PFSK-1 (cell line): ENCODE measurements around the gene AGGF1.

Source experiments
- FOXP2 ChIP-seq: optimal IDR thresholded peaks from 2 replicates; pipeline ENCODE3; 2011; ENCODE audit warnings: borderline replicate concordance, control low read depth, inconsistent platforms; ENCODE audit not compliant: insufficient read depth; ENCODE audit errors: extremely low read length, extremely low read depth
- POLR2AphosphoS5 ChIP-seq: IDR thresholded peaks from 2 replicates; pipeline ENCODE4 v1.6.1; 2012; ENCODE audit warnings: low read depth, mild to moderate bottlenecking, control low read depth, low read length, moderate library complexity
- REST ChIP-seq, 2 experiments: IDR thresholded peaks; 2 replicates each; pipeline versions ENCODE4 v1.6.1 to v1.8.0; 2011 to 2012; ENCODE audit warnings: low read depth in 2 of 2, low read length in 2 of 2, control low read depth in 1 of 2, inconsistent platforms in 1 of 2, mild to moderate bottlenecking in 1 of 2, moderate library complexity in 1 of 2; ENCODE audit not compliant: insufficient read depth in 1 of 2
- SIN3A ChIP-seq: IDR thresholded peaks from 2 replicates; pipeline ENCODE4 v1.6.1; 2012; ENCODE audit warnings: mild to moderate bottlenecking, low read length, moderate library complexity, borderline replicate concordance; ENCODE audit not compliant: insufficient read depth
- TAF1 ChIP-seq: IDR thresholded peaks from 2 replicates; pipeline ENCODE4 v1.6.1; 2012; ENCODE audit warnings: low read length, control low read depth, borderline replicate concordance; ENCODE audit not compliant: insufficient read depth

AGGF1 gene

GRCh38 chr5:77103457-77103856 is 73.3 kb downstream of the AGGF1 start:
- TF ChIP-seq TAF1 (no peak), REST (IDR thresholded peaks at IDR 0.05; ENCODE audit: insufficient read depth in 1 of 2, low read depth in 2 of 2, low read length in 2 of 2) (no peak), FOXP2 (no peak), SIN3A (no peak), POLR2AphosphoS5 (no peak)

GRCh38 chr5:77104813-77105212 is 74.6 kb downstream of the AGGF1 start:
- TF ChIP-seq FOXP2 (no peak), SIN3A (no peak)
